Fibroblast of mammary gland (primary cell): ENCODE results near the gene SLAIN2.

Experiments used
- DNase-seq: peaks from one replicate; pipeline ENCODE4 v3.0.0-alpha.2; 2010; ENCODE audit warnings: low read depth
- H3K4me3 ChIP-seq: 2 replicates; pipeline ENCODE4 v1.5.1; 2011; ENCODE audit warnings: low read depth, mild to moderate bottlenecking, low read length, moderate library complexity; ENCODE audit not compliant: control insufficient read depth
- CTCF ChIP-seq: conservative IDR thresholded peaks from 2 replicates; pipeline ENCODE4 v1.5.1; 2011; ENCODE audit warnings: low read depth, low read length, inconsistent platforms; ENCODE audit not compliant: control insufficient read depth, insufficient read depth

The SLAIN2 gene

GRCh38 chr4:48467442-48467841 lies 126.1 kb downstream of the SLAIN2 start:
- no peak for DNase-seq
- no peak overlapping the region for H3K4me3 ChIP-seq
- no peak for TF ChIP-seq CTCF

- DNase-seq = no peak
- TF ChIP-seq CTCF = no peak
- H3K4me3 ChIP-seq = no peak overlapping the region
These were observed 126.6 kb downstream of the SLAIN2 start for GRCh38 chr4:48467891-48468290.

GRCh38 chr4:48470137-48470536 lies 128.8 kb downstream of the SLAIN2 start:
- no peak for DNase-seq
- TF ChIP-seq CTCF = no peak
- no peak overlapping the region for H3K4me3 ChIP-seq

GRCh38 chr4:48470570-48470969 lies 129.2 kb downstream of the SLAIN2 start:
- DNase-seq = no peak
- no peak overlapping the region for H3K4me3 ChIP-seq
- no peak for TF ChIP-seq CTCF

GRCh38 chr4:48472794-48473193 lies 131.5 kb downstream of the SLAIN2 start:
- TF ChIP-seq CTCF = no peak
- DNase-seq = no peak
- no peak overlapping the region for H3K4me3 ChIP-seq

- H3K4me3 ChIP-seq = no peak overlapping the region
- DNase-seq = no peak
- no peak for TF ChIP-seq CTCF
These were observed 134.4 kb downstream of the SLAIN2 start for GRCh38 chr4:48475770-48476169.
